Astrocyte (in vitro differentiated cells and primary cell): ENCODE results near the gene CNOT10. TPM values are rescaled to one million over a fixed set of nuclear protein-coding genes. Genes with fewer than 3 reads are reported as not detected.

Experiments used
- DNase-seq: peaks from one replicate; pipeline ENCODE4 v3.0.0-alpha.2; 2010; ENCODE audit warnings: low read depth
- FAIRE-seq: peaks from 2 replicates; lab custom pipeline; 2011; peaks lifted over from hg19 to GRCh38; lab: Jason Lieb, UNC
- H2AFZ ChIP-seq: 2 replicates; pipeline ENCODE4 v1.6.0; 2012; ENCODE audit warnings: low read depth, low read length, inconsistent platforms
- H3K27ac ChIP-seq: 2 replicates; pipeline ENCODE4 v1.5.1; 2011; ENCODE audit warnings: low read depth, low read length, inconsistent platforms
- H3K27me3 ChIP-seq: 2 replicates; pipeline ENCODE4 v1.6.0; 2011; ENCODE audit warnings: low read length, inconsistent platforms; ENCODE audit not compliant: insufficient read depth
- H3K36me3 ChIP-seq: 2 replicates; pipeline ENCODE4 v1.5.1; 2011; ENCODE audit warnings: low read length, inconsistent platforms; ENCODE audit not compliant: insufficient read depth
- H3K4me1 ChIP-seq: 2 replicates; pipeline ENCODE4 v1.5.1; 2011; ENCODE audit warnings: low read length, inconsistent platforms; ENCODE audit not compliant: insufficient read depth
- H3K4me2 ChIP-seq: 2 replicates; pipeline ENCODE4 v1.6.0; 2012; ENCODE audit warnings: low read length, inconsistent platforms
- H3K4me3 ChIP-seq: 2 replicates; pipeline ENCODE4 v1.5.1; 2011; ENCODE audit warnings: low read depth, mild to moderate bottlenecking, low read length, inconsistent platforms; ENCODE audit not compliant: insufficient read depth
- H3K79me2 ChIP-seq: 2 replicates; pipeline ENCODE4 v1.6.0; 2012; ENCODE audit warnings: mild to moderate bottlenecking, low read length, inconsistent platforms; ENCODE audit not compliant: insufficient read depth
- H3K9ac ChIP-seq: 2 replicates; pipeline ENCODE4 v1.6.0; 2012; ENCODE audit warnings: mild to moderate bottlenecking, low read length, inconsistent platforms
- H3K9me3 ChIP-seq: 2 replicates; pipeline ENCODE4 v1.5.1; 2012; ENCODE audit warnings: low read depth, mild to moderate bottlenecking, low read length, inconsistent platforms; ENCODE audit not compliant: insufficient read depth
- H4K20me1 ChIP-seq: 2 replicates; pipeline ENCODE4 v1.6.0; 2012; ENCODE audit warnings: low read length, inconsistent platforms; ENCODE audit not compliant: insufficient read depth
- H3K27ac Mint-ChIP-seq: one replicate; pipeline ENCODE4 v1.8.0; 2021; ENCODE audit warnings: mild to moderate bottlenecking, mixed read lengths; ENCODE audit not compliant: unreplicated experiment
- H3K27me3 Mint-ChIP-seq: one replicate; pipeline ENCODE4 v1.8.0; 2021; ENCODE audit warnings: low read depth, mixed read lengths; ENCODE audit not compliant: unreplicated experiment
- H3K36me3 Mint-ChIP-seq: one replicate; pipeline ENCODE4 v1.8.0; 2021; ENCODE audit warnings: low read depth, mixed read lengths; ENCODE audit not compliant: unreplicated experiment
- H3K4me1 Mint-ChIP-seq: one replicate; pipeline ENCODE4 v1.8.0; 2021; ENCODE audit warnings: low read depth, mixed read lengths; ENCODE audit not compliant: unreplicated experiment
- H3K4me3 Mint-ChIP-seq: one replicate; pipeline ENCODE4 v1.8.0; 2021; ENCODE audit warnings: mild to moderate bottlenecking, moderate library complexity, mixed read lengths; ENCODE audit not compliant: unreplicated experiment
- H3K9me3 Mint-ChIP-seq: one replicate; pipeline ENCODE4 v1.8.0; 2021; ENCODE audit warnings: mild to moderate bottlenecking, mixed read lengths; ENCODE audit not compliant: unreplicated experiment
- EZH2 ChIP-seq: IDR thresholded peaks from 2 replicates; pipeline ENCODE4 v1.6.1; 2012; ENCODE audit warnings: mild to moderate bottlenecking, low read length, inconsistent platforms; ENCODE audit not compliant: insufficient read depth
- total RNA-seq: library from RNA; stranded (reverse); gene quantifications from 2 replicates; pipeline ENCODE4 v1.2.1, GENCODE V29; 2021
- TF ChIP-seq, protein P1 (sequence below): IDR thresholded peaks from 2 replicates; pipeline ENCODE4 v1.5.1; 2011; ENCODE audit warnings: low read depth, mild to moderate bottlenecking, inconsistent platforms, low read length, moderate library complexity; ENCODE audit not compliant: insufficient read depth

The CNOT10 gene
- total RNA-seq, 1 donor from 2014 or later, result 26.2 TPM

DNA sequence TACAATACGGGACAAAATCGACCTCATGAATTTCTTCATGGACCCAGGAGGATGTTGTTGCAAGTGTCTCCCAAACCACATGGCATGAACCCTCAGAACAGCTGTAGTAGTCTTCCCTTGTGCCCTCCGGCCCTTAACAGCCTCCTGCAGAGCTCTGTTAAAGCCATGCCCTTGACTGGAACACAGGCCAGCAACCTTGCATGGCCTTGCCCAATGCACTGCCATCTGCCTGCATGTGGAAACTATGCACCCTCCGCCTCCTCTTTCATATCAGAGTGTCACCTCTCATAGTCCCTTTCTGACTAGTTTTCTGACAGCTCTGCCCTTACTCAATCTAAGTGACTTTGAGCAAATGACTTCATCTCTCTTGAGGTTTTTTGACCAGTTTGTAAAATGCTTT, 93.4 kb downstream of the CNOT10 start:
- Histone ChIP-seq H3K4me2 (no peak overlapping the region), H3K36me3 (peaks cover 6% of the 10 kb centered on the region), H3K9ac (no peak overlapping the region), H3K4me3 (no peak overlapping the region), H3K27me3 (no peaks in the 10 kb centered on the region), H2AFZ (no peak overlapping the region), H3K27ac (no peak overlapping the region), H3K4me1 (no peaks in the 10 kb centered on the region), H3K79me2 (no peaks in the 10 kb centered on the region), H4K20me1 (no peaks in the 10 kb centered on the region), H3K9me3 (no peaks in the 10 kb centered on the region)
- no peak overlapping the region for H3K4me3 Mint-ChIP-seq
- no peaks in the 10 kb centered on the region for H3K9me3 Mint-ChIP-seq
- H3K27ac Mint-ChIP-seq, result no peak overlapping the region
- H3K4me1 Mint-ChIP-seq, result peaks cover 2% of the 10 kb centered on the region
- peaks cover 11% of the 10 kb centered on the region for H3K36me3 Mint-ChIP-seq
- TF ChIP-seq EZH2, result no peak
- TF ChIP-seq, protein P1, sequence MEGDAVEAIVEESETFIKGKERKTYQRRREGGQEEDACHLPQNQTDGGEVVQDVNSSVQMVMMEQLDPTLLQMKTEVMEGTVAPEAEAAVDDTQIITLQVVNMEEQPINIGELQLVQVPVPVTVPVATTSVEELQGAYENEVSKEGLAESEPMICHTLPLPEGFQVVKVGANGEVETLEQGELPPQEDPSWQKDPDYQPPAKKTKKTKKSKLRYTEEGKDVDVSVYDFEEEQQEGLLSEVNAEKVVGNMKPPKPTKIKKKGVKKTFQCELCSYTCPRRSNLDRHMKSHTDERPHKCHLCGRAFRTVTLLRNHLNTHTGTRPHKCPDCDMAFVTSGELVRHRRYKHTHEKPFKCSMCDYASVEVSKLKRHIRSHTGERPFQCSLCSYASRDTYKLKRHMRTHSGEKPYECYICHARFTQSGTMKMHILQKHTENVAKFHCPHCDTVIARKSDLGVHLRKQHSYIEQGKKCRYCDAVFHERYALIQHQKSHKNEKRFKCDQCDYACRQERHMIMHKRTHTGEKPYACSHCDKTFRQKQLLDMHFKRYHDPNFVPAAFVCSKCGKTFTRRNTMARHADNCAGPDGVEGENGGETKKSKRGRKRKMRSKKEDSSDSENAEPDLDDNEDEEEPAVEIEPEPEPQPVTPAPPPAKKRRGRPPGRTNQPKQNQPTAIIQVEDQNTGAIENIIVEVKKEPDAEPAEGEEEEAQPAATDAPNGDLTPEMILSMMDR, result no peak
- H3K27me3 Mint-ChIP-seq, result peaks cover 6% of the 10 kb centered on the region
- DNase-seq (no peak), FAIRE-seq (no peak)

DNA sequence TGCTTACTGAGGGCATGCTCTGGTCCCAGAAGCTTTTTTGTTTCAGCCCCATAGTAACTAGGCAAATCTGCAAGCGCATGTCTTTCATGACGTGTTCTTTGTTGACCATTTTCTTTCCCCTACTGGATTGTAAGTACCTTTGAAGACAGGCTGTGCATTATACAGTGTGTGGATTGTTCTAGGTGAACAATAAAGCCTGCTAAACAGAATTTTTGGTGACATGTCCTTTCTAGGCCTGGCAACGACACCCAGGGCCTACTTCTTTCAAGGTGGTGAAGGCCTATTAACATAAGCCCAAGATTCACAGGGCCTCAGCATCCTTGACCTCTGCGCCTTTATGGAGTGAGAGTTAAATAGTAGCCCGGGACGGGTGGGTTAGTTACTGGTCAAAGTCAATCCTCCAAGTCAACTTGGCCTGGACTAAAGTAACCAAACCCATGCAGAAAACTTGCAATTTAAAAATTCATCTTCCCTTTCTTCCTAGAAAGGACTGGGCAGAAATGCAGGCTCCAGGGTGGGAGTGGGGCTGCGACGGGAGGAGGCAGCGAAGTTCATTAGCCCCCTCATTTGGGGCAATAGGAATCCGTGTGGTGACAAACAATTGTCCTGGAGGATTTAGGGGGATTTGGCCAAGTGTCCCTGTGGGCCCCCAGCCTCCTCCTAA, 95.2 kb downstream of the CNOT10 start:
- Histone ChIP-seq H3K9ac (peak overlapping the region; percentile 76), H3K9me3 (no peaks in the 10 kb centered on the region), H2AFZ (peak overlapping the region; percentile 13), H4K20me1 (no peaks in the 10 kb centered on the region), H3K27ac (no peak overlapping the region), H3K27me3 (no peaks in the 10 kb centered on the region), H3K4me1 (no peaks in the 10 kb centered on the region), H3K79me2 (no peaks in the 10 kb centered on the region), H3K36me3 (peaks cover 4% of the 10 kb centered on the region), H3K4me2 (peak overlapping the region; percentile 100), H3K4me3 (peak overlapping the region; percentile 79)
- FAIRE-seq, result no peak
- peaks cover 2% of the 10 kb centered on the region for H3K4me1 Mint-ChIP-seq
- H3K27ac Mint-ChIP-seq, result peak overlapping the region; percentile 27
- DNase-seq, result no peak
- TF ChIP-seq, protein P1, result no peak
- TF ChIP-seq EZH2, result no peak
- H3K4me3 Mint-ChIP-seq, result peak overlapping the region; percentile 93
- peaks cover 2% of the 10 kb centered on the region for H3K36me3 Mint-ChIP-seq
- peaks cover 6% of the 10 kb centered on the region for H3K27me3 Mint-ChIP-seq
- H3K9me3 Mint-ChIP-seq, result no peaks in the 10 kb centered on the region

DNA sequence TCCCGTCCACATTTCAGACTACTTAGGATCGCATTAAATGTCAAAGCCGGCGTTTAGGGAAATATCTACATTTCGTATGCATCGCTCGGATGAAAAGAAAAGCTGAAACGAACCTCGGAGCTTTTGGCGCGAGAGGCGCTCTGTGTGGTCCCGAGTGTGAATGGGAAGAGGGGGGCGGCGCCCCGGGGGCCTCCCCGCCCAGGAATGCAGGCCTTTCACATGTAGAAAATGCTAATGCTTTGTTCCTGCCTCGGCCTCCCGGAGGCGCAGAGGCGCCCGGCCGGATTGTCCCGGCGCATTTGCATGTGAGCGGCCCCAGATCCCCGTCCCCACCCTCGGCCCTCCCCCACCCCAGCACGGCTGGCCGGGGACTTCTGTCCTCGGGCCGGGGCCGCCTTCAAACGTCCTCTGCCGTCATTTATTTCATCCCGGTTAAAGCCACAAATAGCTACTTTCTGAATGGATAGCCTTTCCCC, 95.8 kb downstream of the CNOT10 start:
- Mint-ChIP-seq H3K4me1 (peaks cover 2% of the 10 kb centered on the region), H3K9me3 (no peaks in the 10 kb centered on the region), H3K27me3 (peaks cover 6% of the 10 kb centered on the region), H3K36me3 (peaks cover 2% of the 10 kb centered on the region), H3K27ac (peak overlapping the region; percentile 80), H3K4me3 (peak overlapping the region; percentile 93)
- no peaks in the 10 kb centered on the region for H3K27me3 ChIP-seq
- H3K79me2 ChIP-seq, result no peaks in the 10 kb centered on the region
- peak overlapping the region; percentile 100 for H3K4me2 ChIP-seq
- H3K27ac ChIP-seq, result no peak overlapping the region
- peak overlapping the region; percentile 79 for H3K4me3 ChIP-seq
- no peaks in the 10 kb centered on the region for H3K9me3 ChIP-seq
- peaks cover 2% of the 10 kb centered on the region for H3K36me3 ChIP-seq
- no peak for TF ChIP-seq EZH2
- TF ChIP-seq, protein P1, result no peak
- no peak for FAIRE-seq
- no peaks in the 10 kb centered on the region for H4K20me1 ChIP-seq
- peak overlapping the region; percentile 97 for H2AFZ ChIP-seq
- no peaks in the 10 kb centered on the region for H3K4me1 ChIP-seq
- DNase-seq, result peak; percentile 21
- peak overlapping the region; percentile 76 for H3K9ac ChIP-seq
